HepG2 (cell line): ENCODE data around the gene SLC35F1. TPM values are rescaled to one million over a fixed set of nuclear protein-coding genes. Genes with fewer than 3 reads are reported as not detected.
A peak's percentile ranks its signal among the peaks of the same experiment; 100 is the strongest.

Experiments
- ATAC-seq: fragments of 200-7000 bp; cut with Tn5 transposase; 3 replicates; pipeline ENCODE4 v1.9.1; 2020; ENCODE audit warnings: mild to moderate bottlenecking, moderate library complexity
- BruUV-seq: library from RNA; stranded (reverse); fragments of 400-500 nt; replicated peaks from 2 replicates; lab custom pipeline; 2021; lab: Mats Ljungman, UMichigan
- CTCF ChIA-PET: fragments of 300-600 bp; formaldehyde crosslinking; extraction: SDS; loops from one replicate; lab custom pipeline; 2021; ENCODE audit warnings: low total read pairs, inconsistent platforms, low intra/inter-chr PET ratio; lab: Yijun Ruan, JAX
- POLR2A ChIA-PET: fragments of 350-600 bp; sonication (Branson Sonifier 250); formaldehyde crosslinking; loops from one replicate; lab custom pipeline; 2020; ENCODE audit warnings: antibody characterized with exemption, inconsistent platforms; lab: Yijun Ruan, JAX
- DNase-seq: peaks from one replicate; pipeline ENCODE4 v3.0.0-alpha.2; 2015; ENCODE audit warnings: low spot score
- FAIRE-seq: peaks from 3 replicates; lab custom pipeline; 2011; peaks lifted over from hg19 to GRCh38; lab: Jason Lieb, UNC
- H2AFZ ChIP-seq: one replicate; pipeline ENCODE4 v1.6.1; 2011; ENCODE audit warnings: low read length, inconsistent platforms
- H3K27ac ChIP-seq: fragments of 300-600 bp; 3 replicates; pipeline ENCODE4 v1.8.0; 2011; ENCODE audit warnings: mixed run types, mild to moderate bottlenecking, mixed read lengths, low read length, inconsistent platforms; ENCODE audit not compliant: insufficient read depth; ENCODE audit errors: extremely low read length
- H3K27me3 ChIP-seq, 2 experiments: fragments of 200-600 bp in 1 of 2; 2 replicates in 1 of 2; 3 replicates in 1 of 2; pipeline versions ENCODE4 v1.6.0 to v1.8.0; 2011; ENCODE audit warnings: low read length in 2 of 2, mild to moderate bottlenecking in 2 of 2, moderate library complexity in 2 of 2, inconsistent platforms in 1 of 2; ENCODE audit not compliant: insufficient read depth in 2 of 2, control insufficient read depth in 1 of 2
- H3K36me3 ChIP-seq, 2 experiments: fragments of 200-600 bp in 1 of 2; replicated peaks in 1 of 2; 2 replicates in 1 of 2; 3 replicates in 1 of 2; pipeline versions ENCODE4 v1.5.1 to v1.8.0; 2011; ENCODE audit warnings: low read length in 2 of 2, inconsistent platforms in 1 of 2; ENCODE audit not compliant: insufficient read depth in 2 of 2, control insufficient read depth in 1 of 2
- H3K4me1 ChIP-seq: 2 replicates; pipeline ENCODE4 v1.5.1; 2012; ENCODE audit warnings: low read length, inconsistent platforms; ENCODE audit not compliant: insufficient read depth
- H3K4me2 ChIP-seq: 2 replicates; pipeline ENCODE4 v1.6.0; 2011; ENCODE audit warnings: low read depth, low read length, inconsistent platforms
- H3K4me3 ChIP-seq, 3 experiments: fragments of 200-600 bp in 1 of 3; sonication (generic), shearing (Covaris generic) in 1 of 3; replicated peaks in 1 of 3; 2 replicates each; pipeline ENCODE4 v1.5.1; 2011 to 2016; ENCODE audit warnings: low read length in 3 of 3, inconsistent platforms in 2 of 3, low read depth in 2 of 3, mild to moderate bottlenecking in 2 of 3, control low read depth in 1 of 3, mixed read lengths in 1 of 3; ENCODE audit not compliant: insufficient read depth in 1 of 3
- H3K79me2 ChIP-seq: one replicate; pipeline ENCODE4 v1.6.1; 2011; ENCODE audit warnings: low read length, inconsistent platforms; ENCODE audit not compliant: insufficient read depth
- H3K9ac ChIP-seq: 2 replicates; pipeline ENCODE4 v1.6.0; 2011; ENCODE audit warnings: mild to moderate bottlenecking, low read depth, low read length, inconsistent platforms; ENCODE audit not compliant: insufficient read depth
- H3K9me3 ChIP-seq: 2 replicates; pipeline ENCODE4 v1.5.1; 2012; ENCODE audit warnings: mild to moderate bottlenecking, low read length
- H4K20me1 ChIP-seq: 2 replicates; pipeline ENCODE4 v1.6.0; 2011; ENCODE audit warnings: inconsistent platforms, mild to moderate bottlenecking, low read length, moderate library complexity; ENCODE audit not compliant: insufficient read depth
- KDM5A ChIP-seq: fragments of 200-600 bp; sonication (generic); IDR thresholded peaks from 2 replicates; pipeline ENCODE4 v1.7.0; 2018; ENCODE audit warnings: antibody characterized with exemption, mild to moderate bottlenecking, low read length, borderline replicate concordance
- KLF15 ChIP-seq: sonication (generic); formaldehyde crosslinking; IDR thresholded peaks from 2 replicates; pipeline ENCODE4 v1.8.1; 2023; ENCODE audit warnings: borderline replicate concordance, mild to moderate bottlenecking, inconsistent platforms, missing genetic modification reagents, mixed read lengths
- LCORL ChIP-seq, 2 experiments: fragments of 450-650 bp in 1 of 2; sonication (generic) in 1 of 2; formaldehyde crosslinking in 1 of 2; IDR thresholded peaks; 2 replicates each; pipeline versions ENCODE4 v1.5.0 to v1.6.1; 2017 to 2020; ENCODE audit warnings: antibody characterized with exemption in 1 of 2, missing genetic modification reagents in 1 of 2
- MYNN ChIP-seq: sonication (generic); formaldehyde crosslinking; IDR thresholded peaks from 2 replicates; pipeline ENCODE4 v1.4.0; 2020; ENCODE audit warnings: mild to moderate bottlenecking, low read depth, missing genetic modification reagents
- ZNF737 ChIP-seq: sonication (generic); formaldehyde crosslinking; IDR thresholded peaks from 2 replicates; pipeline ENCODE4 v1.5.0; 2020; ENCODE audit warnings: missing genetic modification reagents, mild to moderate bottlenecking, borderline replicate concordance
- WGBS: methylation state at CpG from one replicate; pipeline ENCODE4 v1.1.6; 2017; ENCODE audit warnings: low lambda C conversion rate; 5-methylcytosine and 5-hydroxymethylcytosine counted together
- in situ Hi-C: cut with HindIII; loops from 2 replicates; pipeline ENCODE4 v1.10.0; 2017; ENCODE audit warnings: low pct_unique_long_range_greater_than_20kb; ENCODE audit not compliant: extremely low pct_ligation_motif_present
- intact Hi-C: fragments of 100-400 bp; cut with micrococcal nuclease; formaldehyde crosslinking; loops from one replicate; pipeline ENCODE4 v1.10.0; 2022; ENCODE audit not compliant: unreplicated experiment
- polyA plus RNA-seq, 8 experiments: library from polyadenylated mRNA; depleted of rRNA in 3 of 8; stranded (reverse) in 7 of 8; unstranded in 1 of 8; fragments of >200 nt; fragmentation: Illumina TruSeq in 4 of 8; extraction: Trizol in 4 of 8; gene quantifications; 2 replicates each; pipeline versions ENCODE4 v1.2.1 to v1.2.3, GENCODE V29; 2011 to 2016; ENCODE audit warnings: low read depth in 4 of 8, missing spikeins in 1 of 8, mixed read lengths in 1 of 8; ENCODE audit not compliant: insufficient read depth in 1 of 8
- total RNA-seq, 5 experiments: library from RNA; depleted of rRNA; stranded (reverse); fragments of >200 nt; fragmentation: Illumina TruSeq; extraction: Trizol; gene quantifications; 2 replicates each; pipeline ENCODE4 v1.2.3, GENCODE V29; 2016; ENCODE audit warnings: low read depth in 1 of 5
- TF ChIP-seq, protein P1 (sequence below): sonication (generic); formaldehyde crosslinking; IDR thresholded peaks from 2 replicates; pipeline ENCODE4 v1.8.0; 2022; ENCODE audit warnings: mild to moderate bottlenecking, missing genetic modification reagents, moderate library complexity

SLC35F1 gene
- total and polyA plus RNA-seq, 2 of the 13 experiments (the other 11 are each of a cell fraction or from before 2014, with no cell fraction given): 0.01 TPM; not detected in 1

DNA sequence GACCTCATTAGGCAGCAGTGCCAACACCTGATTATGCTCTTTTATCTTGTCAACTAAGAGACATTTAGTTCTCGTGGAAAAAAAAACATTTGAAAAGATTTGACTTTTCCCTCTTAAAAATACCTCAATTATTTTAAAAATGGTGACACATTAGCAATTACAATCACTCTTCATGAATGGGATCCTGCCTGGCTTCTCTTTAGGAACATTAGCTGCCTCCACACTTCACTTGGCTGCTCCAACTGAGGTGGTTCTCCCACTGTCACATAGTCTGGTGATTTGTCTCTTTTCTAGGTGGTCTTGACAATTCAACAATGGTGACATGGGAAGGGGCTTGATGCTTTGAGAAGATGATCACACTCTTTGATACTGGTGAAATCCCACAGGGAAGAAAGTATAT is 26.2 kb upstream of the SLC35F1 start:
- FAIRE-seq: no peak

GRCh38 chr6:117890172-117890571 is 16.9 kb upstream of the SLC35F1 start:
- CTCF ChIA-PET: no interaction called here

More for the DNA sequence above, 26.2 kb upstream of the SLC35F1 start:
- H3K9me3 ChIP-seq: no peaks in the 10 kb centered on the region
- no peak for DNase-seq
- 0% methylated on average over 1 of the region's 1 CpG for WGBS
- intact Hi-C loops: no loop called here
- no peak overlapping the region for H2AFZ ChIP-seq
- no peaks in the 10 kb centered on the region for H3K27me3 ChIP-seq
- CTCF ChIA-PET: no interaction called here
- H3K9ac ChIP-seq: no peak overlapping the region
- H3K4me1 ChIP-seq: no peaks in the 10 kb centered on the region
- TF ChIP-seq MYNN (CRISPR knock-in tag) (no peak), KDM5A (no peak), ZNF737 (CRISPR knock-in tag) (no peak)
- TF ChIP-seq, protein P1, sequence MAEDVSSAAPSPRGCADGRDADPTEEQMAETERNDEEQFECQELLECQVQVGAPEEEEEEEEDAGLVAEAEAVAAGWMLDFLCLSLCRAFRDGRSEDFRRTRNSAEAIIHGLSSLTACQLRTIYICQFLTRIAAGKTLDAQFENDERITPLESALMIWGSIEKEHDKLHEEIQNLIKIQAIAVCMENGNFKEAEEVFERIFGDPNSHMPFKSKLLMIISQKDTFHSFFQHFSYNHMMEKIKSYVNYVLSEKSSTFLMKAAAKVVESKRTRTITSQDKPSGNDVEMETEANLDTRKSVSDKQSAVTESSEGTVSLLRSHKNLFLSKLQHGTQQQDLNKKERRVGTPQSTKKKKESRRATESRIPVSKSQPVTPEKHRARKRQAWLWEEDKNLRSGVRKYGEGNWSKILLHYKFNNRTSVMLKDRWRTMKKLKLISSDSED: no peak
- TF ChIP-seq, all 625 proteins: peak for 0
- H3K79me2 ChIP-seq: no peaks in the 10 kb centered on the region
- no peak overlapping the region for H3K4me2 ChIP-seq
- no peak for ATAC-seq
- no peak overlapping the region for H3K4me3 ChIP-seq
- in situ Hi-C loops: no loop called here
- H4K20me1 ChIP-seq: no peaks in the 10 kb centered on the region
- no peak overlapping the region for H3K27ac ChIP-seq
- POLR2A ChIA-PET: no interaction called here
- H3K36me3 ChIP-seq: no peaks in the 10 kb centered on the region
- BruUV-seq: no TSS peak

More at GRCh38 chr6:117890172-117890571, 16.9 kb upstream of the SLC35F1 start:
- Histone ChIP-seq H3K36me3 (no peaks in the 10 kb centered on the region), H3K4me2 (no peak overlapping the region), H2AFZ (no peak overlapping the region), H3K4me1 (no peaks in the 10 kb centered on the region), H3K9me3 (no peaks in the 10 kb centered on the region), H3K79me2 (no peaks in the 10 kb centered on the region), H3K4me3 (no peak overlapping the region), H3K27ac (no peak overlapping the region), H3K27me3 (no peaks in the 10 kb centered on the region), H3K9ac (no peak overlapping the region), H4K20me1 (no peaks in the 10 kb centered on the region)
- intact Hi-C loops: no loop called here
- TF ChIP-seq KLF15 (CRISPR knock-in tag) (no peak), LCORL (IDR thresholded peaks at IDR 0.05) (0 out of 2 replicates have a peak, but pooled peaks have one; percentile 30), LCORL (CRISPR knock-in tag; IDR thresholded peaks at IDR 0.05) (no peak)
- ATAC-seq (no peak), FAIRE-seq (no peak), DNase-seq (no peak)
- in situ Hi-C loops: no loop called here
- POLR2A ChIA-PET: no interaction called here
- BruUV-seq: no TSS peak
